Measurements from ENCODE around the gene NME7.

Gene NME7

GRCh38 chr1:169105434-169106094 lies 262.0 kb downstream of the NME7 start:
- peak; percentile 26 for DNase-seq

GRCh38 chr1:169105087-169105433 lies 262.5 kb downstream of the NME7 start:
- DNase-seq: no peak

- DNase-seq: no peak
Observed at GRCh38 chr1:169103480-169103893, 264.1 kb downstream of the NME7 start.

- DNase-seq: no peak
Observed at GRCh38 chr1:169103002-169103401, 264.6 kb downstream of the NME7 start.

- DNase-seq: no peak
Observed at GRCh38 chr1:169102567-169102966, 265.0 kb downstream of the NME7 start.

GRCh38 chr1:169100651-169101088 lies 266.9 kb downstream of the NME7 start:
- DNase-seq: no peak

GRCh38 chr1:169100208-169100607 lies 267.4 kb downstream of the NME7 start:
- DNase-seq: no peak

- DNase-seq: no peak
Observed at GRCh38 chr1:169099561-169099960, 268.0 kb downstream of the NME7 start.

- no peak for DNase-seq
Observed at GRCh38 chr1:169098380-169098779, 269.2 kb downstream of the NME7 start.

- DNase-seq: no peak
Observed at GRCh38 chr1:169094897-169095569, 272.6 kb downstream of the NME7 start.

GRCh38 chr1:169092399-169092798 lies 275.2 kb downstream of the NME7 start:
- no peak for DNase-seq

- DNase-seq: no peak
Observed at GRCh38 chr1:169091480-169091941, 276.1 kb downstream of the NME7 start.

- DNase-seq: no peak
Observed at GRCh38 chr1:169090900-169091311, 276.7 kb downstream of the NME7 start.

- no peak for DNase-seq
Observed at GRCh38 chr1:169090308-169090899, 277.2 kb downstream of the NME7 start.

GRCh38 chr1:169089776-169090175 lies 277.8 kb downstream of the NME7 start:
- no peak for DNase-seq

- no peak for DNase-seq
Observed at GRCh38 chr1:169087876-169088275, 279.7 kb downstream of the NME7 start.

GRCh38 chr1:169086603-169087455 lies 280.8 kb downstream of the NME7 start:
- DNase-seq: no peak

GRCh38 chr1:169085911-169086310 lies 281.7 kb downstream of the NME7 start:
- no peak for DNase-seq

Data from effector CD8-positive, alpha-beta T cell (primary cell).